Measurements from ENCODE around the gene COPE. TPM values are rescaled to one million over a fixed set of nuclear protein-coding genes. Genes with fewer than 3 reads are reported as not detected.
"Not testable (repeated sequence)": the region's sequence is repeated elsewhere in the genome, so short reads cannot be mapped to it uniquely, and the experiment has no call there.

The COPE gene
- 127 TPM for polyA plus RNA-seq (2013, experiment 1 of 2)
- 123 TPM for polyA plus RNA-seq (2013, experiment 2 of 2)

- Histone ChIP-seq H3K27ac (ENCODE audit: low read depth, low read length) (peak within 1 kb of the TSS; percentile 63), H3K36me3 (ENCODE audit: insufficient read depth, low read length) (peaks cover 30% of the 10 kb centered on the region), H3K9ac (ENCODE audit: low read depth, low read length) (peak within 1 kb of the TSS; percentile 93), H3K4me1 (ENCODE audit: insufficient read depth, low read length) (0 out of 2 replicates have a peak, but pooled peaks cover 2% of the 10 kb centered on the region), H3K9me3 (ENCODE audit: insufficient read depth, low read depth, low read length) (no peaks in the 10 kb centered on the region), H3K27me3 (ENCODE audit: insufficient read depth, low read length) (no peaks in the 10 kb centered on the region), H3K4me3 (ENCODE audit: low read length) (peak within 1 kb of the TSS; percentile 99)
- under 1% methylated on average over 72 of the region's 72 CpGs for WGBS
Observed at GRCh38 chr19:18919086-18919899, at the start of gene COPE, which contains the start of gene DDX49. Gene COPE, minus strand, starts transcription at chr19:18919387. Its CDS starts 39 bp downstream, at chr19:18919348. Gene DDX49, plus strand, starts transcription at chr19:18919715. Its CDS starts 27 bp downstream, at chr19:18919742.

- Histone ChIP-seq H3K27ac (ENCODE audit: low read depth, low read length) (no peak overlapping the region), H3K27me3 (ENCODE audit: insufficient read depth, low read length) (no peaks in the 10 kb centered on the region), H3K4me1 (ENCODE audit: insufficient read depth, low read length) (no peaks in the 10 kb centered on the region), H3K9me3 (ENCODE audit: insufficient read depth, low read depth, low read length) (no peaks in the 10 kb centered on the region), H3K9ac (ENCODE audit: low read depth, low read length) (no peak overlapping the region), H3K4me3 (ENCODE audit: low read length) (no peak overlapping the region), H3K36me3 (ENCODE audit: insufficient read depth, low read length) (no peaks in the 10 kb centered on the region)
- WGBS, result 85% methylated on average over 7 of the region's 11 CpGs
Observed at GRCh38 chr19:18967358-18968146, 48.4 kb upstream of the COPE start.

- no peaks in the 10 kb centered on the region for H3K36me3 ChIP-seq (ENCODE audit: insufficient read depth, low read length)
- H3K4me3 ChIP-seq (ENCODE audit: low read length), result no peak overlapping the region
- no peaks in the 10 kb centered on the region for H3K4me1 ChIP-seq (ENCODE audit: insufficient read depth, low read length)
- no peaks in the 10 kb centered on the region for H3K9me3 ChIP-seq (ENCODE audit: insufficient read depth, low read depth, low read length)
- H3K27ac ChIP-seq (ENCODE audit: low read depth, low read length), result no peak overlapping the region
- H3K27me3 ChIP-seq (ENCODE audit: insufficient read depth, low read length), result no peaks in the 10 kb centered on the region
- no peak overlapping the region for H3K9ac ChIP-seq (ENCODE audit: low read depth, low read length)
- 54% methylated on average over 4 of the region's 4 CpGs for WGBS
Observed at GRCh38 chr19:18966307-18966706, 47.1 kb upstream of the COPE start.

GRCh38 chr19:18964121-18964520 lies 44.9 kb upstream of the COPE start:
- Histone ChIP-seq H3K27ac (ENCODE audit: low read depth, low read length) (no peak overlapping the region), H3K9me3 (ENCODE audit: insufficient read depth, low read depth, low read length) (no peaks in the 10 kb centered on the region), H3K4me3 (ENCODE audit: low read length) (no peak overlapping the region), H3K27me3 (ENCODE audit: insufficient read depth, low read length) (no peaks in the 10 kb centered on the region), H3K4me1 (ENCODE audit: insufficient read depth, low read length) (no peaks in the 10 kb centered on the region), H3K36me3 (ENCODE audit: insufficient read depth, low read length) (no peaks in the 10 kb centered on the region), H3K9ac (ENCODE audit: low read depth, low read length) (no peak overlapping the region)
- 91% methylated on average over 6 of the region's 9 CpGs for WGBS

- Histone ChIP-seq H3K27me3 (ENCODE audit: insufficient read depth, low read length) (no peaks in the 10 kb centered on the region), H3K36me3 (ENCODE audit: insufficient read depth, low read length) (no peaks in the 10 kb centered on the region), H3K27ac (ENCODE audit: low read depth, low read length) (no peak overlapping the region), H3K9me3 (ENCODE audit: insufficient read depth, low read depth, low read length) (no peaks in the 10 kb centered on the region), H3K4me3 (ENCODE audit: low read length) (no peak overlapping the region), H3K4me1 (ENCODE audit: insufficient read depth, low read length) (no peaks in the 10 kb centered on the region), H3K9ac (ENCODE audit: low read depth, low read length) (no peak overlapping the region)
- WGBS, result 25% methylated on average over 26 of the region's 26 CpGs
Observed at GRCh38 chr19:18961767-18962620, 42.8 kb upstream of the COPE start.

GRCh38 chr19:18960370-18960769 lies 41.2 kb upstream of the COPE start:
- WGBS, result 94% methylated on average over 4 of the region's 4 CpGs
- H3K4me1 ChIP-seq (ENCODE audit: insufficient read depth, low read length), result no peaks in the 10 kb centered on the region

GRCh38 chr19:18955042-18955441 lies 35.9 kb upstream of the COPE start:
- no peak overlapping the region for H3K4me3 ChIP-seq (ENCODE audit: low read length)
- no peaks in the 10 kb centered on the region for H3K4me1 ChIP-seq (ENCODE audit: insufficient read depth, low read length)
- H3K9me3 ChIP-seq (ENCODE audit: insufficient read depth, low read depth, low read length), result no peaks in the 10 kb centered on the region
- H3K27me3 ChIP-seq (ENCODE audit: insufficient read depth, low read length), result no peaks in the 10 kb centered on the region
- 89% methylated on average over 2 of the region's 2 CpGs for WGBS
- H3K27ac ChIP-seq (ENCODE audit: low read depth, low read length), result no peak overlapping the region
- no peaks in the 10 kb centered on the region for H3K36me3 ChIP-seq (ENCODE audit: insufficient read depth, low read length)
- H3K9ac ChIP-seq (ENCODE audit: low read depth, low read length), result no peak overlapping the region

More at GRCh38 chr19:18960370-18960769, 41.2 kb upstream of the COPE start:
- Histone ChIP-seq H3K36me3 (ENCODE audit: insufficient read depth, low read length) (no peaks in the 10 kb centered on the region), H3K4me3 (ENCODE audit: low read length) (no peak overlapping the region), H3K27me3 (ENCODE audit: insufficient read depth, low read length) (no peaks in the 10 kb centered on the region), H3K27ac (ENCODE audit: low read depth, low read length) (no peak overlapping the region), H3K9ac (ENCODE audit: low read depth, low read length) (no peak overlapping the region), H3K9me3 (ENCODE audit: insufficient read depth, low read depth, low read length) (no peaks in the 10 kb centered on the region)

GRCh38 chr19:18954094-18954493 lies 34.9 kb upstream of the COPE start:
- Histone ChIP-seq H3K27ac (ENCODE audit: low read depth, low read length) (no peak overlapping the region), H3K27me3 (ENCODE audit: insufficient read depth, low read length) (no peaks in the 10 kb centered on the region), H3K36me3 (ENCODE audit: insufficient read depth, low read length) (no peaks in the 10 kb centered on the region), H3K4me1 (ENCODE audit: insufficient read depth, low read length) (no peaks in the 10 kb centered on the region), H3K9me3 (ENCODE audit: insufficient read depth, low read depth, low read length) (no peaks in the 10 kb centered on the region), H3K4me3 (ENCODE audit: low read length) (no peak overlapping the region), H3K9ac (ENCODE audit: low read depth, low read length) (no peak overlapping the region)
- 85% methylated on average over 3 of the region's 3 CpGs for WGBS

- H3K4me3 ChIP-seq (ENCODE audit: low read length); H3K27me3 ChIP-seq (ENCODE audit: insufficient read depth, low read length); H3K36me3 ChIP-seq (ENCODE audit: insufficient read depth, low read length); H3K9ac ChIP-seq (ENCODE audit: low read depth, low read length); H3K4me1 ChIP-seq (ENCODE audit: insufficient read depth, low read length); H3K9me3 ChIP-seq (ENCODE audit: insufficient read depth, low read depth, low read length); H3K27ac ChIP-seq (ENCODE audit: low read depth, low read length): not testable (repeated sequence)
- 89% methylated on average over 17 of the region's 17 CpGs for WGBS
Observed at GRCh38 chr19:18952364-18953003, 33.3 kb upstream of the COPE start.

- no peak overlapping the region for H3K27ac ChIP-seq (ENCODE audit: low read depth, low read length)
Observed at GRCh38 chr19:18951721-18952281, 32.6 kb upstream of the COPE start.

More at GRCh38 chr19:18951721-18952281, 32.6 kb upstream of the COPE start:
- no peak overlapping the region for H3K4me3 ChIP-seq (ENCODE audit: low read length)
- H3K9me3 ChIP-seq (ENCODE audit: insufficient read depth, low read depth, low read length), result no peaks in the 10 kb centered on the region
- no peak overlapping the region for H3K9ac ChIP-seq (ENCODE audit: low read depth, low read length)
- no peaks in the 10 kb centered on the region for H3K4me1 ChIP-seq (ENCODE audit: insufficient read depth, low read length)
- no peaks in the 10 kb centered on the region for H3K36me3 ChIP-seq (ENCODE audit: insufficient read depth, low read length)
- 89% methylated on average over 7 of the region's 7 CpGs for WGBS
- no peaks in the 10 kb centered on the region for H3K27me3 ChIP-seq (ENCODE audit: insufficient read depth, low read length)

Measured in HUES64 (cell line).